T-helper 2 cell treated with Interferon-gamma antibody and Interleukin-4, amounts not matched to agents 100 ng/mL and 5 ng/mL, for 36 hours (primary cell): ENCODE results near the gene LIPN. TPM values are rescaled to one million over a fixed set of nuclear protein-coding genes. Genes with fewer than 3 reads are reported as not detected.

ENCODE experiments used
- intact Hi-C: fragments of 100-400 bp; cut with micrococcal nuclease; formaldehyde crosslinking; loops from one replicate; pipeline ENCODE4 v1.15.1; 2023
- total RNA-seq: library from RNA; stranded (reverse); gene quantifications from 2 replicates; pipeline ENCODE4 v1.2.3, GENCODE V29; 2022

LIPN gene
- total RNA-seq, 1 donor from 2014 or later, result not detected

- intact Hi-C loops, result no loop called here
Observed at GRCh38 chr10:88782222-88782621, 22.4 kb downstream of the LIPN start.

DNA sequence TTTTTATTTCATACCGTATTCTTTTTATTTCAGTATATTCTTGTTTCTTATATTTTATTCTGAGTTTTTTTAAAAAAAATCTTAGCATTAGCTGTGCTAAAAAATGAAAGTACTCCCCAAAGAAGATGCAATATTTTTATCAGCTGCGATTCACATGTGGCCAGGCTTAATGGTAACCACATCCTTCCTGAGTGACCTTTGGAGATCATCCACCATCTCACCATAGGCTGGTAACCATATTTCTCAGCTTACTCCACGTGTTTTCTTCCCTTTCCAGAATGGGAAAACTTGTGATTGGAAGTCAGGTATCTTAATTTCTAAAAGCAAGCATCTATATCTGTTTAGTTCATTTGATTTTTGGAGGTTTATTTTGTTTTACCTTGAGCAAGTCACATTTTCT is 23.9 kb downstream of the LIPN start:
- intact Hi-C loops, result no loop called here

- intact Hi-C loops, result no loop called here
Observed at GRCh38 chr10:88786032-88786770, 26.4 kb downstream of the LIPN start.

GRCh38 chr10:88787463-88787862 is 27.6 kb downstream of the LIPN start:
- intact Hi-C loops, result no loop called here

DNA sequence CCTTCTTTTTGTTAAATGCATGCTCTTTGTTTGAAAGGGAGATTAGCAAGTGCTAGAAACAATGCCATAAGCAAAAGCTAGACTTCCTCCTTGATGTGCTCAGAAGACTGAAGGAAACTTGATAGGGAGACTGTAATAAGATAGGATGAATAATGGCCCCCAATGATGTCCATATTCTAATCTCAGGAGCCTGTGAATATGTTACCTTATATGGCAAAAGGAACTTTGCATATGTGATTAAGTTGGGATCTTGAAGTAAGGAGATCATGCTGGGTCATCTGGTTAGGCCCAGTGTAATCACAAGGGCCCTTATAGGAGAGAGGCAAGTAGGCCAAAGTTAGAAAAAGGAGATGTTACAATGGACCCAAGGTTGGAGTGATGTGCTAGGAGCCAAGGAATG is 29.1 kb downstream of the LIPN start:
- intact Hi-C loops, result no loop called here

DNA sequence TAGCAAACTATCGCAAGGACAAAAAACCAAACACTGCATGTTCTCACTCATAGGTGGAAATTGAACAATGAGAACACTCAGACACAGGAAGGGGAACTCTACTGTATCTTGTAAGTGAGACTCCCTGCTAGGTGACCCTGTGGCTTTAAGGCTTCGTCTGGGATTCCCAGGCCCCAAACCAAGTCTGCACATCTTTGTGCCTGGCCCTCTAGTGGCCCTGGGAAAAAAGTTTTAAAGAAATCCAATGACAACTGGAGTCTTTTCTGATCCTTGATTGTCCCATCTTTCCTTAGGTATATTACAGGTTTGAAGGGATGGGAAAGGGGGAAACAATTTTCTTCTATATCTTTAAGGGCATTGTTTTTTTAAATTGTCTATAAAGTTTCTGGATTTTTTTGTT is 32.1 kb downstream of the LIPN start:
- intact Hi-C loops, result loop anchor here (2.0 kb wide), 1 partner anchor 33 kb away; no protein-coding TSS in a partner anchor

GRCh38 chr10:88792661-88793060 is 32.8 kb downstream of the LIPN start:
- intact Hi-C loops, result loop anchor here (2.0 kb wide), 1 partner anchor 32 kb away; no protein-coding TSS in a partner anchor

GRCh38 chr10:88793712-88794299 is 34.0 kb downstream of the LIPN start:
- intact Hi-C loops, result loop anchor here (2.0 kb wide), 1 partner anchor 31 kb away; no protein-coding TSS in a partner anchor

GRCh38 chr10:88794731-88795130 is 34.9 kb downstream of the LIPN start:
- intact Hi-C loops, result no loop called here

DNA sequence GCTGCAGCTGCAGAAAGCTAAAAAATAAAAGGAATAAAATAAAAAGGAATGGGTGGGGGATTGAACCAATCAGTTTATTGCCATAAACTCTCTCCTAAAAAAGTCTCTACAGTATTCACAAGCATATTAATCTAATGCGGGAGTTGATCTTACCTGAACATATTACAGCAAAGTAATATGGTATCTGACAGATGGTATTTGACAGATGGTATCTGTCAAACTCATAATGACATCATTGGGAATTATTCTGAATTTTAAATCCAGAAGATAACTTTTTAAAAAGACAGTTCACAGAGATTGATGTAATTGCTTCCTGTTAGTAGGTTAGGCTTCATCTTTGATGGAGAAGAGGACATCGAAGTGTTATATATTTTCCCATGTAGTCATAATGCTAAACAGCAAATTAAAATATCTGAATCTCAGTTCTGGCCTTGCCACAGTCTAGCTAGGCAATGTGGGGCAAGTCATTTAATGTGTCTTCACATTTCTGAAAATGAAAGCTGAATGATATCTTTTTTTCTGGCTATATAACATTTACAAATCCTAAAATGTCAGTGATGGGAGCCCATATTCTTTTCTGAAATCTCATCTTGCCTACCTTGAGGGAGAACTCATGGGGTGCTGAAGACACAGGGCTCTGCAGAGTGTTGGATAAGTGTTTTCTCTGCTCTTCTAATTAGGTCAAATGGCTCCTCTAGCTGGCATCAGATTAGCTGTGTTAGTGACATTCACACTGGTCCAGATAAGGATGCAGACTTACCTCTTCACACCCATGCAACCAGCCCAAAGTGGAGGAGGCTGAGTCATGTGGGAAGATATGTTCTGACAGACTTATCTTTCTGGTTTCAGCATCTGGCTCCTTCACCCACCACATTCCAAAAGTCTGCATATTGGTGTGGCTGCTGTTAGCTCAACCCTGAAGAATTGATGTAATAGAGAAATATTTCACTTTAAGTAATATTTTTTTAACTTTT is 40.6 kb downstream of the LIPN start:
- intact Hi-C loops, result no loop called here

- intact Hi-C loops, result no loop called here
Observed at GRCh38 chr10:88802523-88803285, 42.9 kb downstream of the LIPN start, which contains the start of gene LIPM. TSS of gene LIPM (plus strand) at chr10:88802730. CDS start at chr10:88802897, 167 bp downstream.

GRCh38 chr10:88803641-88804040 is 43.8 kb downstream of the LIPN start:
- intact Hi-C loops, result no loop called here

DNA sequence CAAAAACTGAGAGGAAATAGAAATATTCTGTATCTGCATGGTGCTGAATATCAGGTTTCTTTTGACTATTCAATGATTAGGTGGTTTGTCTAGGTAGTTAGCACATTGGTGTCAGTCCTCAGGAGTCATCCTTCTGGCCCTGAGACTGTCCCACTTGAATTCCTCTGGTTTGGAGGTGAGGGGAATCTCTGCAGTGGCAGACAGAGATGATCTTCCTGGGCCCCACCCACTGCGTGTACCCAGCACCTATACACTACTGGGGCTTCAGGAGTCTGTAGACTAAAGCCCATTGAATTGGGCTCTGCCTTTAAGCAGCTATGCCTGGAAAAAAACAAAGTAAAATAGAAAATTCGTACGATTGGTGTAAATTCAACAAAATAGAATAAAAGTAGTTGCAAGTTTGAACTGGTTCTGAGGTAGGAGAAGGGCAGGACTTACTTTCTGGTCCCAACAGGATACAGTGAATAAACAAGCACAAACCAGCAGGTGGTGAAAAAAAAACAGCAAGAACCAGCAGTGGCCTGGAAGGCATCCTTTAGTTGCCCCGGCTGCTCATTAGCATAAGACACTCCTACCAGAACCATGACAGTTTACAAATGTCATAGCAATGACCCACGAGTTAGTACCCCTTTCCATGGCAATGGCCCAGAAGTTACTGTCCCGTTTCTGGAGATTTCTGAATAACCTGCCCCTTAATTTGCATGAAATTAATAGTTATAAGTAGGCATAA is 44.4 kb downstream of the LIPN start:
- intact Hi-C loops, result no loop called here

- intact Hi-C loops, result no loop called here
Observed at GRCh38 chr10:88805361-88805760, 45.5 kb downstream of the LIPN start.

DNA sequence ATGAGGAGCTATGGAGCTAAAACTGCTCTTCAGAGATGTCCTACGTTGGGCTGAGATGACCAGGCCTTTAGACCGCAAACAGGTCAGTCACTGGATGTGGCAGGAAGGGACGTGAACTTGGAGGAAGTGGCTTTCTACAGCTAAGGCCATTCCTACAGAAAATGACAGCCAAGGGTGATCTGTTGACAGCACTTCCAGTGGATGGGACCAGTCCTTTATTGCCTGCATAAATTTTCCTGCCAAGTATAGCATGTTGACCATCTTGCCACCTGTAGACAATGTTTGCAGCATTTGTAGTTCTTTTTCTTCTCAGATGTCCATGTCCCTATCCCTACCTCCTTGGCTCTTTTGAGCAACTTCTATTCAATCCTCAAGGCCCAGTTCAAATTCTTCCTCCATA is 46.1 kb downstream of the LIPN start:
- intact Hi-C loops, result no loop called here

GRCh38 chr10:88809621-88810020 is 49.8 kb downstream of the LIPN start:
- intact Hi-C loops, result loop anchor here (2.0 to 10.0 kb wide), 2 partner anchors 121 to 245 kb away; no protein-coding TSS in a partner anchor

DNA sequence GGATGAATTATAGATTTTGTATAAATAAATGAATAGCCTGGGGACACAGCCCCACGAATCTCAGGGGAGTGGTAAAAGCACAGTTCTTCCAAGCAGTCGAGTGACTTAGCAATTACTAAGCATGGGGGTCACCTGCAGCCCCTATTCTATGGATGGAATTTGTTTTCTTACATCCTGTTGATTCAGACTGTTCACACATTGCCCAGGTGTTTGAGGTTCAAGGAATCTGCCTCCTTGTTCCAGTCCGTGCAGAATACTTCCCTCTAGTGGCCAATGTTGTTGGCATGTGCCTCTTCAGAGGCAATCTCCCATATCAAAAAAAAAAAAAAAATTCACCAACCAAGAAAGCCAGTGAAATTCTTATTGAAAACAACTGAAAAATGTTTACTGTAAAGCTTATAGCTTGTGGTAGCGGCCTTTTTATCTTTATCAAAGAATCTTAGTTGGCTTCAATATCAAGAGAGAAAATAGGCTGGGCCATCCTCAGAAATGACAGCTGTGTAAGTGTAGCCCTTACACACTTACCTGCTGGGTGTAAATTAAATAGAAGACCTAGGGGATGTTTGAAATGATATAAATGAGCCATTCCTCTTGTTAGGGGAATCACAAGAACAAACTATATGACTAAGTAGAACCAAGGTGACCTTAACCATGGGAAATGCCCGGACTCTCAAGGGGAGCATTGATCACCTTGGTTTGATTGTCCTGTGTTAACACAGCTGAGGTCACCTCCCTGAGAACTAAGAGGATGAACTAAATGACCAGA is 50.6 kb downstream of the LIPN start:
- intact Hi-C loops, result loop anchor here (2.0 to 10.0 kb wide), 2 partner anchors 122 to 246 kb away; no protein-coding TSS in a partner anchor

DNA sequence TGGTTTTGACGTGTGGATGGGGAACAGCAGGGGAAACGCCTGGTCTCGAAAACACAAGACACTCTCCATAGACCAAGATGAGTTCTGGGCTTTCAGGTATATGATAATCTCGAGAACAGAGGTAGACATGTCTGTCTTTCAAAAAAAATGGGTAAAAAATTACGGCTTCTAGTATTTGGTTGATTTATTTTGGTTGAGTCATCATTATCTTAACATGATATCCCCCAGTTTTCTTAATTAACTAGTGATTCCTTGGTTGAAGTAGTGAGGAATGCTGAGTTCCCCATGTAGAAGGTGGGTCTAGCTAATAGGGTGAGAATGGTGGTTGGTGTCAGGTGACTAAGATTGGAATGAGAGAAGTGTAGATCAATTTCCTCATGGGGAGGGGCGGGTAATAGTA is 53.4 kb downstream of the LIPN start:
- intact Hi-C loops, result loop anchor here (10.0 kb wide), 1 partner anchor 248 kb away; no protein-coding TSS in a partner anchor

- intact Hi-C loops, result loop anchor here (10.0 kb wide), 1 partner anchor 254 kb away; no protein-coding TSS in a partner anchor
Observed at GRCh38 chr10:88819290-88819689, 59.5 kb downstream of the LIPN start.
